Effector CD4-positive, alpha-beta T cell (primary cell): ENCODE results near the gene WHRN.

ENCODE experiments used
- DNase-seq: peaks from one replicate; pipeline ENCODE4 v3.0.0-alpha.2; 2020

Gene WHRN

DNA sequence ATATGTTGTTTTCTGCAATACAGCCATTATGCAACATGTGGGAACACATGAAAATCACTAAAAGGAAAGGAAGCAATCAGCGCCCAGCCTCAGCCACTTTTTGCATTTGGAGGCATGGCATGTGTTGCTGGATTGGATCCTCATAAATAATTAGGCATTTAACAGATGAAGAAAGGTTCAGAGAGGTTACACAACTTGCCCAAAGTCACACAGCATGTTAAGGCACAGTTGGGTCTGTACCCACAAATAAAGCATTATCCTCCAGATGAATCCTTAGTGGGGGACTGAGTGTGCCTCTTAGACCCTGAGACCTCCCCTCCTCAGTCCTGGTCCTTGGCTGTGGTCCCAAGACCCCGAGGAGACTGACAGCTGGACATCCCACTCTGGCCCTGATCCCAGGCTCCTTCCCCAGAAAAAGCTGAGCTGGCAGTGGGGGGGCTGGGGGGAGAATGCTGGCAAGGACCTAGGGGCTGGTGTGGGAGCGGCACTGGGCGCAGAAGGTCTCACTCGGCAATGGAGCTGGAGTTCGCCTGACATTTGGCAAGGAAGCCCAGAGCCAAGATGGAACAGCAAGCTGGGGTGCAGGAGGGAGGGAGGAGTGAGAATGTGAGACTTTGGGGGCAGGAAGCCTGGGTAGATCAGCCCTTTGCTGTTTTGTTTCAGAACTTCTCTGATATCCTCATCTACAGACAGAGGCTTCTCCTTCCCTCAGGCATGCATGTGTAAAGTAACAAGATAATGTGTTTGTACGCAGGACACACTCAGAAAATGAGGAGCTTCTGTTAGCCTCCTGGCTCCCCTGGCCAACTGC lies 110.5 kb downstream of the WHRN start:
- DNase-seq = no peak

DNA sequence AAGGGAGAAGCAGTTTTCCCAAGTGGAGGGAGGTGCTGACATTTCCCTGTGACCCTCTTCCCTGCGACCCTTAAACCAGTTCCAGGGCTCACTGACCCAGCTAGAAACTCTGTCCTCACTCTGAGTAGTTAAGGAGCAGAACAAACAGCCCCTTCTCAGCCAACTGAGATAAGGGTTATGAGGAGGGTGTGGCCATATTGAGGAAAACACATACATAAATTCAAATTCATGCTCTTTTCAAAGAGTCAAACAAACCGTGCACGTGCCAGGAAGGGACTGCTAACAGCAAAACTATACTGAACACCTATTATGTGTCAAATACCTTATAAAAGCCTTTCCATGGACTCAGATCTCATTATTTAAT lies 112.5 kb downstream of the WHRN start:
- DNase-seq = no peak

DNA sequence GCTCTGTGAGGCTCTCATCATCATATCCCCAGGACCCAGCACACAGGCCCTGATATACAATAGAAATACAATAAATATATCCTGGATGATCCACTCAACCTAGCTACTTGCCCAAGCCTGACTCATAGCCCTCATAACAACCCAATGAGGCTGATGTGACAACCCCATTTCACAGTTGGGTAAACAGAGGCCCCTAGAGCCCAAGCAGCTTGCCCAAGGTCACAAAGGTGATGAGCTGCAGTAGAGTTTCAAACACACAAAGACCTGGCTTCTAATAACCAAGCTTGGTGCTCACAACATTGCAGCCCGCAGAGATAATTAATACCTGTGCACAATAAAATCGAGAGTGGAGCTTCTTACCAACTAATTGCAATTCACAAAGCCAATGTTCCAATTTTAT lies 114.3 kb downstream of the WHRN start:
- DNase-seq = no peak

DNA sequence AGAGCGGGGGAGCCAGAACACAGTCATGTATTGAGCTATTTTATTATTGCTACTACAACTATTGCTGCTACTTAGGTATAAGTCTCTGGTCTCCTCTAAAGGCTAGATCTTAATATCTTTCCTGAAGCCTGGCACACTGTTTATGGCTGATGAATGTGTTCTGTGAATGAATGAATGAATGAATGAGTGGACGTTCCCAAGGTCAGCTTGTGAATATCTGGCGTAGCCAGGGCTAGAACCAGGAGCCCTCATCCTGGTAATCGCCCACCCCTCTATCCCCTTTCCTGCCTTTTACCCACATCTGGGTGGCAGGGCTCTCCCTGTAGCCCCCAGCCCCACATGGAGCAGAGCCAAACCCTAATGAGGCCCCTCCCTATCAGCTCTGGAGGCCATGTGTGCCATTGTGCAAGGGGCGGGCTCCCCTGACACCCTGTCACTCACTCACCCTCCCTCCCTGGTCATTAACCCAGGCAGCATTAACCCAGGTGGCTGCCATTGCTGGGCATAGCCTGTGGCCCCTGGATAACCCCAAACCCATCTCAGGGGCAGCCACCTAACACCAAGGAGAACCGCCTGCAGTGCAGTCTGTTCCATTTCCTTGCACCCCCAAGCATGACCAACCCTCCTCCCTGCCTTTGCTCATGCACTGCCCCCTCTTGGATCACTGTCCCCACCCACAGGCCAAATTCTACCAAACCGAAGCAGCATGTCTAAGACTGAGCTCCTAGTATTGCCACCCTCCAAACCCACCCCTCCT lies 115.5 kb downstream of the WHRN start:
- no peak for DNase-seq

DNA sequence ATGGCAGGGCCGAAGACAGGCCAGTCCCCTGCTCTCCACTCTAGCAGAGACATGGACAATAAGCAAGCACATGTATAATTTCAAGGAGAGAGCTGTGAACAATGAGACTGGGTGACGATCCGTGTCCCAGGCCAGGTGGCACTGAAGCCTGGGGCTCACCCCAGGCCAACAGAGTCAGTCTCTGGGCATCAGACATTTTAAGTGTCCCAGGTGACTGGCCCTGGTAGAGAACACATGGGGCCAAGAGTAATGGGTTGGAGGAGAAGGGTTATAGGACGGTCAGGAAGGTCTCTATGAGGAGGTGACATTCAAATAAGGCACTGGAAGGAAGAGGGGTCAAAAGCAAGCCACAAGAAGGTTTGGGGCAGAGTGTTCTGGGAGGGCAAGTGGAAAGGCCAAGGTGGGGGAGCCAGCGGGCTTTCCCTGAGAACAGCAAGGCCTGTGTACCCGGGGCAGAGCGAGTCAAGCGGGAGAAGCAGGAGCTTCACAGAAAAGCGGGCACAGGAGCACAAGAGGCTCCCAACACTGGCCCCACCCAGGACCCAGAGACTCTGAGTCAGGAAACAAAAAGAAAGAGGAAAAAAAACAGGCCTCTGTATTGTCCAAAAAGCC lies 116.4 kb downstream of the WHRN start:
- DNase-seq = no peak

DNA sequence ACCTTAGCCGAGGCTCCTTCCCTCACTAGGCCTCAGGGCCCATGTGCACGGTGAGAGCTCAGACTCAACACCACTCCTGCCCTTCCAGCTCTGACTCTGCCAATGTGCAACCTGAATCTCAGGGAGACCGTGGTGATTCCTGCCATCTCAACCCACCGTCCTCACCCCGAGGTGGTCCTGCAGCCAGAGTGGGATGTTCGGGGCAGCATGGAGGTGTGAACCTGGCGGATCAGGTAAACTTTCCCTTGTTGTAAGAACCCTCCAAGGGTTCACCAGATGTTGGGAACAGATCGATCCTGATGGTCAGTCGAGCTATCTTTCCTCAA lies 117.0 kb downstream of the WHRN start:
- DNase-seq = no peak

DNA sequence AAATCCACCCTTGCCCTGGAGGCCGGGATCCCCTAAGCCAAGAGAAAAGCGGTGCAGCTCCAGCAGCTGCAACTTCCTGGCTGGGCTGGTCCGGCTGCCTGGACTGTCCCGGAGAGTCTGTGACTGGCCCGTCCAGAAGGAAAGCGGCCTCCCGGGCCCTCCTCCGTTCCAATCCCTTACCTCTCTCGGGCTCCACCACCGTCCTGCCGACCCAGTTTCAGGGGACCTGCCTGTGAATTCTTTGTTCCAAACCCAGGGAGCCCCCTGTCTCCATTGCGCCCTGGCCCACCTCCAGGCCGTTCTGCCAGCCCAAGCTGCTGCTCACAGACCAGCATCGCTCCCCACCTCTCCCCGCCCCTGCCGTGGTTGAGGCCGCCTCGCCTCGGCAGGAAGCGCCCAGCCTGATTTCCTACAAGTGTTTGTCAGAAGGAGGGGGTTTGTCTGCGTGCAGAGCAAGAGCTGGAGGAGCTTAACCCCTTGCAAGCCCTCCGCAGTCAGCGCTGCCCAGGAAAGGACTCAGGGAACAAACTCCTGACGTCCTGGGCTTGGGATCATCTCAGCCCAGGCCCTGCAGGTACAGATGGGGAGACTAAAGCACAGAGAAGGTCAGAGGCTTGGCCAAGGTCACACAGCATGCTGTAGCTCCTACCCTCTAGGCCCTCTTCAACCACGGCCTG lies 117.5 kb downstream of the WHRN start, which contains the start of gene AKNA:
Gene AKNA (minus strand): TSS at position 303 of the 677 bp plus-strand sequence. CDS start 6,649 bp downstream, outside the sequence.
- peak; percentile 79 for DNase-seq

DNA sequence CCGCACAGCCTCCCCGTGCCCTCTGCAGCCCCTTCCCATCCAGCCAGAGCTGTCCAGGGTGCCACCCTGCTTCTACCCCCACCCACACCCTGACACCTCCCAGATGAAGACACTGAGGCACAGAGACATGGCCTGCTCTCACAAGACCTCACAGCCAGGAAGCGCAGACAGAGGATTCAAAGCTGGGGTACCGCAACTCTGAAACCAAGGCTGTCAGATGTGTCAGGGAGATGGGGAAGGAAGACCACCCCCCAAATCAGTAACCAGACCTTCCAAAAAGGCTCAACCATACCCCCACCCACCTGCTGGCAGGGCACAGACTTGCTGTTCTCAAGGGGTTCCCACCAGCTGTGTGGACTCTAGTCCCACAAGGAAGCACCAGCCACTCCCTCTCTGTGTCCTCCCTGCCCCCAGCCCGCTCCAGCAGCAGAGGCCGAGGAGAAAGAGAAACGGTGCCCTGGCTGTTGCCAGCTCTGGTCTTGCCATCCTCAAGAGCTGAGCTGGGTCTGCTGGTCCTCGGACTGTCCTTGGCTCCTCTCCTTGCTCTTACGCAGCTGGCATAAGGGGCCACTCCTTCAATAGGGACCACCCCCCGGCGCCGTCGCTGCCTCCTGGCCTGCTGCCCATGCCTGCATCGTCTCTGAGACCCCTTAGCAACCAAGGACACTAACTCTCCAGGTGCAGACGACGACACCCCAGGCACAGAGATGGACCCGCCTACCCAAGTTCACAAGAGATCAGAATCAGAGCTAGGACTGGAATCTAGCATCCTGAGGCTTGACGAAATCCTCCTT lies 118.2 kb downstream of the WHRN start:
- no peak for DNase-seq

DNA sequence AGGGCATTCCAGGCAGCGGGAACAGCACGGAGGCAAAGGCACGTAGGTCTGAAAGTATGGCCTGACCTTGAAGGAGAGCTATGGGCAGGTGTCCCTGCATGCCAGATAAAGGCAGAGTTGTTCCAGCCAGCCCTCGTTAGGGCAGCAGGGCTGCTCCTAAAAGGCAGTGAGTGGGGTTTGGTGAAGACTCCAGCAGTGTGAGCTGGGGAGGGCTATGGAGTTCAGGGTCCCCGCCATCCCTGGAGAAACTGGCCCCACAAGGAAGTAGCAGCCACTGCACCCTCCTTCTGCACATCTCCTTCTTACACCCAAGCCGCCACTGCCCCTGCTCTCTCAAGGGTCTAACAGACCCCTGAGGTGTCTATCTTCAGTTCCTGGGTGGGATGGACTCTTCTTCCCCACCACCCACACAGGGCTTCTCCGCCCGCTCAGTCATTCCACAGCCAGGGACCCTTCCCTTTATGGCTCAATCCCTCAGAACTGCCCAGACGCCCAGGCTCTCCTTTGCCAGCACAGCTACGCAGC lies 118.8 kb downstream of the WHRN start:
- DNase-seq = no peak

DNA sequence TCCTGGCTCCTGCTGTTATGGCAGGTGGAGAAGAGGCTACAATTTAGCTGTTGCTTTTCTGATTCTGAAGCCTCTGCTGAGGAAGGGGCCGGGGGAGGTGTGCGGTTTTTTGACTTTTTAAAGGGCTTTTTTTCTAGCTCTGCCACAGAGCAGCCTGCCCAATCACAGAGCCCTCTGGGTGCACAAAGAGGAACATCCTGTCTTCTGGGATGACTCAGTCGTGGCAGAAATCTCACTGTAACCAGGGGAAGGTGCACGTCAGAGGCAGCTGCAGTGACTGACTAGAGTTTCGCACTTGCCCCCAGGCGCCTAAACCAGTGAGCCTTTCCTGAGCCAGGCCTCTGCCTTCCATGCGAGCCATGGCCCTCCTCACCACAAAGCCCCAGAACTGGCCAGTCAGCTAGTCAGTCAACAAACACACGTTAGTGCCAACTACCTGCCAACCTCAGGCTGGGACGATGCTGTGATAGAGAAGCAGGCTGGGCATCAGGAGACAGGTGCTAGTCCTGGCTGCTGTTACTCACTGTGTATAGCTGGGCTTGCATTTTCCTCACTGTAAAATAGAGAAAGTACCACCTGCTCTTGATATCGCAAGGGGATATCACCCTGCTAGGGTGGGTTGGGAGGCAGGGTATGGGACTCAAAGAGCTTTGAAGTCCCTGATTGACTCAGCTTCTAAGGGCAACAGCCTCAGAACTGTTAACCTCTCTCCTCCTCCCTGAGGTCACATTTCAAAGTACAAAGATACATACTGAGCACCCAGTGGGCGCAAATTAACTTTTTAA lies 119.7 kb downstream of the WHRN start:
- peak; percentile 89 for DNase-seq

DNA sequence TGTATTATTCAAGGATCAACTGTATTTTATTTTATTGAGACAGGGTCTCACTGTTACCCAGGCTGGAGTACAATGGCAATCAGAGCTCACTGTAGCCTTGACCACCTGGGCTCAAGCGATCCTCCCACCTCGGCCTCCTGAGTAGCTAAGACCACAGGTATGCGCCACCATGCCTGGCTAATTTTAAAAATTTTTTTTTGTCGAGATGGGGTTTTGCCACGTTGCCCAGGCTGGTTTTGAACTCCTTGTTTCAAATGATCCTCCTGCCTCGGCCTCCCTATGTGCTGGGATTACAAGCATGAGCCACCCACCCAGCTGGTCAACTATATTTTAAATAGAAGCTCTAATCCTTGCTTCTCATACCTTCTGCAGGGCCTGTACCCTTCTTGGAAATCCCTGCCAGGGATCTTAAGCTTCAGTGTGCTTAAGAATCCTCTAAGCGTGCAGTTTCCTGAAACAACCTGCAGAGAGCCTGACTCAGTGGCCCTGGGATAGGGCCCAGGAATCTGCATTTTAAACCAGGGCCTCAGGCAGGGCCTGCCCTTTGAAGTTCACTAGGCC lies 120.4 kb downstream of the WHRN start:
- DNase-seq = no peak

DNA sequence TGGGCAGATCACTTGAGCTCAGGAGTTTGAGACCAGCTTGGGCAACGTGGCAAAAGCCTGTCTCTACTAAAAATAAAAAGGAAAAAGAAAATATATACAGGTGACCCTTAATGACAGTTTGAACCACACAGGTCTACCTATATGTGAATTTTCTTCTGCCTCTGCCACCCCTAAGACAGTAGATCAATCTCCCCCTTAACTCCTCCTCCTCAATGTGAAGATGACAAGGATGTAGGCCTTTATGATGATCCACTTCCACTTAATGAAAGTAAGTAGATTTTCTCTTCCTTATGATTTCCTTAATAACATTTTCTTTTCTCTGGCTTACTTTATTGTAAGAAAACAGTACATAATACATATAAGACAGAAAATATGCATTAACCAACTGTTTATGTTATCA lies 120.9 kb downstream of the WHRN start:
- DNase-seq = no peak

DNA sequence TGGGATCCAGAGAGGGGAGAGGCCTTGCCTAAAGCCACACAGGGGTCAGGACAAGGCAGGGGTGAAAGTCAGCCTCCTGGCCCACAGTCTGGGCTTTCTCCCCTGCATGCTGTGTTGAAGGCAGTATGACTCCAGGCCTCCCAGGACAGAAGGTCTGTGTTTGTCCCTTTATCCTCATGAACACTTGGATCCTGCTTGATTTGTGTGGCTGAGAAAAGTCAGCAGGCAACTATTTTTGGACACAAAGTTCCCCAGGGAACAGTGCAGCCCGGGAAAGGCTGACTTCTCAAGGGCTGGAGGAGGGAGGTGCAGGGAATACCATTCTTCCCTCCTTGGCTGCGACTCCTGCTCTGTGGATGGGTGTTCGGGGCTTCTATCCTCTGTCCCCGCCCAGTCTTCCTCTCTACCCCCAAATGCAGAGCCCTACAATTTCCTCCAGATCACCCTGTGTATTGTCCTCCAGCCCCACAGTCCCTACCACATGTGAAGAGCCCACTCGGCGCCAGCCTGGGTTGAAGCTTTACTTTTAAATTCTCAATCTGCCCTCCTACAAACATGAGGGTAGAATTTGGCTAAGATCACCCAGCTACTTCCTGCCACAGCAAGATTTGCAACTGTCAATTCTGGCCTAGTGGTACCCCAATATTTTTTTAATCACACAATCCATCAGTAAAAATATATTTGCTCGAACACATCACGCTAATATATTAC lies 121.6 kb downstream of the WHRN start:
- DNase-seq = no peak

DNA sequence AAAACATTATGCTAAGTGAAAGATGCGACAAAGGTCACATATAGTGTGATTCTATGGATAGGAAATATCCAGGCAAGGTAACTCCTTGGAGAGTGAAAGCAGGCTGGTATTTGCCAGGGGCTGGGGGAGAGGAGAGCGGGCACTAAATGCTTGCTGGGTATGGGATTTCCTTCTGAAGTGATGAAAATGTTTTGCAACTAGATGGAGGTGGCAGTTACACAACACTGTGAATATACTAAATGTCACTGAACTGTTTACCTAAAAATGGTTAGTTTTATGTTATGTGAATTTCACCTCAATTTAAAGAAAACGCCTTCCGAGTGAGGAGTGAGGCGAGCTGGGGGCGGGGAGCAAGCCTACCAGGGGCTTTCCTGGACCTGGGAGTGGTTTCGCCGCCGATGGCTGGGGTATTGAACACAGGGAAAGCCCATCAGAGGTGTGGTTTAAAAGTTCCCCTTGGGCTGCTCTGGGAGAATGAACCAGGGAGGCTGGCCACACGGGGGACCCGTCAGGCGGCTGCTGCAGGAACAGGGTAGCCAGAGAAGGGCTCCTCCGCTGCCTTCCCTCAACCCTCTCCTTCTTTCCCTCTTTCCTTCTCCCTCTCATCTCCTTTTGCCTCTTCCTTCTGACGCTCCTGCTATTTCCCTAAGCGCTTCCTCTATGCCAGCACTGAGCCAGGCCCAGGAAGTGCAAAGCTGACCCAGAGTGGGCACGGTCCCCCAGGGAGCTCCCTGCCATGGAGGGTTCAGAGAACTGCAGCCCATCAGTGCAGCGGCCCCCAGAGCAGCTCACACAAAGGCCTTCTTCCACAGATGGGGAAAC lies 122.4 kb downstream of the WHRN start:
- DNase-seq = peak; percentile 77

DNA sequence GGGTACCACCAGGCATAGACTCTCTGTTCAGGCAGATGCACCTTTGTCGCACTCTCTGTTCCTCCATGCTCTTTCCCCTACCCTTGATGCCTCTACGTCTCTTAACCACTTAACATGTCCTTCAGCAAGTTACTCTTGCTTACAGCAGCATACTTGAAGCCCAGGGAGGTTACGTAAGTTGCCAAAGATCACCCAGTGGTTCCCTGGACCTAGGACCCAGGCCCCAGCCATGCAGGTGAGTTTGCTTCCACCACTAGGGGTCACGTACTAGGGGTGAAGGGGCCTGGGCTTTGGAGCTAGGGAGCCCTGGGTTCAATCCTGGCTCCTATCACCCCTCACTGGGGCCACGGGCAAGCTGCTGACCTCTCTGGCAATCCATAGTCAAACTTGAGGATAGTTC lies 126.4 kb downstream of the WHRN start:
- DNase-seq = no peak

DNA sequence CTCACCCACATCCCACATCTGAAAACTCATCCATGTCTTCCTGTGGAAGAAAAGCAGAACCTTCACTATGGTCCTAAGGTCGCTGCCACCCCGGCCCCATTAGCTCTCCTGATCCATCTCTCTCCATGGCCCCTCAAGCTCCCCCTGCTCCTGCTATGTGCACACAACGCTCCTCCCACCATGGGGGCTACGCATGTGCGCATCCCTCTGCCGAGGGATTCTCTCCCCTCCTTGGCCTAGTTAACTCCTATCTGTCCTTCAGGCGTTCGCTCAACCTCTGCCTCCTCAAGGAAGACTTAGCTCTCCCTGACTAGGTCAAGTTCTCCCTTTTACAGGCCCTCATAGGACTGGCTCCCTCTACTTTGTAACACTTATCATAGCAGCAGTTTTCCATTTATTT lies 127.3 kb downstream of the WHRN start:
- DNase-seq = no peak

DNA sequence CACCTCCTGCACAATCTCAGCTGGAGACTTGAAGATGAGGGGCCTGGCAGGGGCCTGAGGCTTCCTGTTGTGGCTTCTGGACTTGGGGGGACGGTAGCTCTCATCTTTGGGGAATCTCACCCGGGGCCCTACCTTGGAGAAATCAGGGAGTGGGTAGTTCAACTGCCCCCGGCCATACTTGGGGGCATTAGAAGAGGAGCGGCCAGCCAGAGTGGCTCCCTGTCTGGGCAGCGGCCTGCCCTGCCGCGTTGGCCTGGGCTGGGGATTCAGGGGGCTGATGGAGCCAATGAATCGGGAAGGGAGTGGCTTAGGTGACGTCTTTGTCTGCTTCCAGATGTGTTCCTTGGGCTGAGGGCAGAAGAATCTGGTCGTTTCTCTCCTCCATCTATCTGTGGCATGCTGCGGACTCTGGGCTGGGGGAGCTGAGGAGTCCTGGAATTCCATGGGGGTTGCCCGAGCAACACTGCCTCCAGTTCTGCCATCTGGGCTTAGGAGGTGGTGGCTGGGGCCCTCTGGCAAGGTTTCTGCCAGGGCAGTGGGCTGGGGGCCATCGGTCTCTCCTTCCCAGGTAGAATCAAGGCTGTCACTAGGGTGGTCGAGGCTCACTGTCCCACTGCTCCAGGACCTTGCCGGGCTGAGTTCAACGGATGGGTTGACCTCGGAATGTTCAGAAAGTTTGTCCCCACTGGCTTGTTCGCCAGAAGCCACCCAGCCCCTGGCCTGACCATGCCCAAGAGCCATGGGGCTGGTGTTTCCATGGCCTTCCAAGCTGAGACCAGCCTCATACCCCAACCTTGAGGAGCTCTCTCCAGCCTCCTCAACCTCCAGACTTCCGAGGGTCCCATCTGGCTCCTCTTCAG lies 128.5 kb downstream of the WHRN start:
- DNase-seq = no peak

DNA sequence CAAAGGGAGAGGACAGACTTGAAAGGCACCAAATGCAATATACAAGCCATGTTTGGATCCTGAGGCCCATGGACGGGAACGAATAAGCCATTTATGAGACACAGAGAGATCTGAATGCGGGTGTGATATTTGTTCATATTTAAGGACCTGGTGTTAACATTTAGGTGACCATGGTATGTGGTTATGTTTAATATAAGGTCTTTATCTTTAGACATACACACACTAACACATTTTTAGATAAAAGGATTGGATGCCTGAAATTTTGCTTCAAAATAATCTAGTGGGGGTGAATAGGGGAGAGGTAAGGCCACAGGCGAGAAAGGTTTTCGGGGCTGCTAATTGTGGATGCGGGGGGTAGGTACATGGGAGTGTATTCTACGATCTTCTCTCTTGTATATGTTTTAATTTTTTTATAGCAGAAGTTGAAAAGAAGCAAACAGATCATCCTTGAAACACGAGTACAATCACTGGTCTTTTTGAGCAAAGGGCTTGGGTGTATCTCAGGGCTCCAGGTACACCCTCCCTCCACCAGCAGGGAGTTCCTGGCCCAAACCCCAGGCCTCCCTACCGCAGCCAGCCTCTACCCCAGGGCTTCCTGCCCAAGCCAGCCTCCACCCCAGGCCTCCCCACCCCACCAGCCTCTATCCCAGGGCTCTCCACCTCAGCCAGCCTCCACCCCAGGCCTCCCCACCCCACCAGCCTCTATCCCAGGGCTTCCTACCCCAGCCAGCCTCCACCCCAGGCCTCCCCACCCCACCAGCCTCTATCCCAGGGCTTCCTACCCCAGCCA lies 129.7 kb downstream of the WHRN start:
- no peak for DNase-seq
